Thyroid gland (tissue), 4 donors: Measurements from ENCODE around the gene CCDC80. TPM values are rescaled to one million over a fixed set of nuclear protein-coding genes. Genes with fewer than 3 reads are reported as not detected.

Source experiments
- DNase-seq, 2 donors: peaks; one replicate each; pipeline ENCODE4 v3.0.0-alpha.2; 2019
- H3K27ac ChIP-seq, 3 donors: fragments of 200-600 bp; sonication (generic); 1 replicate in 2 of 3; 2 replicates in 1 of 3; pipeline ENCODE4 v1.5.1; 2016 to 2019; ENCODE audit warnings: mild to moderate bottlenecking in 1 of 3, moderate library complexity in 1 of 3
- H3K27me3 ChIP-seq: fragments of 200-600 bp; sonication (generic); one replicate; pipeline ENCODE4 v1.5.1; 2019
- H3K36me3 ChIP-seq, 2 donors: fragments of 200-600 bp; sonication (generic); one replicate each; pipeline ENCODE4 v1.5.1; 2016 to 2019
- H3K4me1 ChIP-seq, 2 donors: fragments of 200-600 bp; sonication (generic); one replicate each; pipeline ENCODE4 v1.5.1; 2017 to 2019
- H3K4me3 ChIP-seq, 3 donors: fragments of 200-600 bp; sonication (generic); replicated peaks in 1 of 3; 1 replicate in 2 of 3; 2 replicates in 1 of 3; pipeline ENCODE4 v1.5.1; 2016; ENCODE audit warnings: mild to moderate bottlenecking in 1 of 3
- H3K9me3 ChIP-seq: fragments of 200-600 bp; sonication (generic); one replicate; pipeline ENCODE4 v1.5.1; 2017
- CTCF ChIP-seq, 6 experiments: fragments of 200-600 bp in 3 of 6; fragments of 450-650 bp in 3 of 6; sonication (generic) in 3 of 6; IDR thresholded peaks; one replicate each; pipeline ENCODE4 v1.5.1; 2016 to 2019; ENCODE audit warnings: antibody characterized with exemption in 6 of 6, mild to moderate bottlenecking in 2 of 6, inconsistent platforms in 1 of 6, moderate library complexity in 1 of 6
- POLR2A ChIP-seq, 2 donors: fragments of 450-650 bp; IDR thresholded peaks; one replicate each; pipeline ENCODE4 v1.6.1; 2017; ENCODE audit warnings: antibody characterized with exemption in 2 of 2, mild to moderate bottlenecking in 2 of 2, moderate library complexity in 1 of 2
- WGBS, 2 donors: methylation state at CpG; one replicate each; pipeline ENCODE4 v1.1.5; 2017; 5-methylcytosine and 5-hydroxymethylcytosine counted together
- intact Hi-C: fragments of 100-400 bp; cut with DNase I; formaldehyde crosslinking; loops from one replicate; pipeline ENCODE4 v1.15.1; 2023
- total RNA-seq, 4 donors: library from RNA; depleted of rRNA; stranded (reverse); fragments of >200 nt; gene quantifications; one replicate each; pipeline ENCODE4 v1.2.3, GENCODE V29; 2016

The CCDC80 gene
- total RNA-seq, 4 donors from 2014 or later, result 41.5 to 100 (median 63.7) TPM

- intact Hi-C loops, result loop anchor here (10.0 kb wide), 2 partner anchors 119 to 389 kb away; partner anchors contain the start of gene CD200R1
- TF ChIP-seq POLR2A (IDR thresholded peaks at IDR 0.05), result no peak
- no peak for TF ChIP-seq CTCF (IDR thresholded peaks at IDR 0.05)
- DNase-seq, result no peak
- Histone ChIP-seq H3K27me3 (no peaks in the 10 kb centered on the region), H3K9me3 (no peaks in the 10 kb centered on the region), H3K4me3 (no peak overlapping the region), H3K36me3 (peaks cover 8 to 13% of the 10 kb centered on the region in 2 donors), H3K27ac (no peak overlapping the region), H3K4me1 (no peaks in the 10 kb centered on the region)
These were observed 55.2 kb downstream of the CCDC80 start for GRCh38 chr3:112585782-112586181.

DNA sequence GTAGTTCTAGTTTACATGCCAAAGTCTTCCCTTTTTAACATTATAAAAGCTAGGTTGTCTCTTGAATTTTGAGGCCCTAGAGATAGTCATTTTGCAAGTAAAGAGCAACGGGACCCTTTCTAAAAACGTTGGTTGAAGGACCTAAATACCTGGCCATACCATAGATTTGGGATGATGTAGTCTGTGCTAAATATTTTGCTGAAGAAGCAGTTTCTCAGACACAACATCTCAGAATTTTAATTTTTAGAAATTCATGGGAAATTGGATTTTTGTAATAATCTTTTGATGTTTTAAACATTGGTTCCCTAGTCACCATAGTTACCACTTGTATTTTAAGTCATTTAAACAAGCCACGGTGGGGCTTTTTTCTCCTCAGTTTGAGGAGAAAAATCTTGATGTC lies 57.8 kb downstream of the CCDC80 start:
- H3K4me1 ChIP-seq, result no peaks in the 10 kb centered on the region
- peaks cover 13% of the 10 kb centered on the region in 2 donors for H3K36me3 ChIP-seq
- intact Hi-C loops, result loop anchor here (5.0 to 10.0 kb wide), 3 partner anchors 59 to 392 kb away; partner anchors contain the start of genes CCDC80 and CD200R1
- TF ChIP-seq CTCF (IDR thresholded peaks at IDR 0.05) (no peak), POLR2A (IDR thresholded peaks at IDR 0.05) (no peak)
- no peak for DNase-seq
- no peak overlapping the region for H3K27ac ChIP-seq
- no peaks in the 10 kb centered on the region for H3K9me3 ChIP-seq
- no peak overlapping the region for H3K4me3 ChIP-seq
- WGBS, 2 donors, result 82 to 89% methylated on average over 3 of the region's 3 CpGs
- no peaks in the 10 kb centered on the region for H3K27me3 ChIP-seq

DNA sequence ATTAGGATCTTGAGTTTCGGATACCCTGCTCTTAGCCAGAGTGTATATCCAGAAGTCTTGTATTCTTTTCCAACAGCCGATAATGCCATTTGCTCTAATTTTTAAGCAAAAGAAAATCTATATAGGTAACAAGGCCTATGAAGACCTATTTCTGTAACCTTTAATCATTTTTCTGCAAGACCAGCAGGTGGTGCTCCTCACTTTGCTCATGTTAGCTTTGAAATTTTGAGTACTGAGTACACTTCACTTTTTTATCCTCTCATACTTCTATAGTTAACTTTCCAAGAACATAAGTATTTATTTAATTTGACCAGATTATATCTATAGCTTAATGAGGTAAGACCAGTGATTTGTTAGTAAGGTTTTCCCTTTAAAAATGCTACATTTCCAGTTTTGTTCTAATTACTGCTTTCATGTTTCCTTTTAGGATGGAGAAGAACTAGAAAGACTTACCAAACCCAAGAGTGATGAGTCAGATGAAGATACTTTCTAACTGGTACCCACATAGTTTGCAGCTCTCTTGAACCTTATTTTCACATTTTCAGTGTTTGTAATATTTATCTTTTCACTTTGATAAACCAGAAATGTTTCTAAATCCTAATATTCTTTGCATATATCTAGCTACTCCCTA lies 58.6 kb downstream of the CCDC80 start:
- peaks cover 13% of the 10 kb centered on the region in 2 donors for H3K36me3 ChIP-seq
- peak; percentile 15 to 49 for DNase-seq
- 63 to 67% methylated on average over 2 of the region's 2 CpGs for WGBS, 2 donors
- H3K27me3 ChIP-seq, result no peaks in the 10 kb centered on the region
- H3K9me3 ChIP-seq, result no peaks in the 10 kb centered on the region
- no peaks in the 10 kb centered on the region for H3K4me1 ChIP-seq
- no peak overlapping the region for H3K27ac ChIP-seq
- TF ChIP-seq CTCF (IDR thresholded peaks at IDR 0.05), result peak; percentile 39 to 80 (median 62)
- no peak for TF ChIP-seq POLR2A (IDR thresholded peaks at IDR 0.05)
- H3K4me3 ChIP-seq, result no peak overlapping the region
- intact Hi-C loops, result loop anchor here (5.0 to 10.0 kb wide), 3 partner anchors 60 to 392 kb away; partner anchors contain the start of genes CCDC80 and CD200R1

GRCh38 chr3:112579697-112580096 lies 61.2 kb downstream of the CCDC80 start:
- no peaks in the 10 kb centered on the region for H3K9me3 ChIP-seq
- no peak overlapping the region for H3K4me3 ChIP-seq
- H3K4me1 ChIP-seq, result no peaks in the 10 kb centered on the region
- intact Hi-C loops, result loop anchor here (5.0 to 10.0 kb wide), 3 partner anchors 63 to 395 kb away; partner anchors contain the start of genes CCDC80 and CD200R1
- DNase-seq, result no peak
- H3K36me3 ChIP-seq, result peaks cover 11 to 13% of the 10 kb centered on the region in 2 donors
- no peaks in the 10 kb centered on the region for H3K27me3 ChIP-seq
- TF ChIP-seq CTCF (IDR thresholded peaks at IDR 0.05) (no peak), POLR2A (IDR thresholded peaks at IDR 0.05) (no peak)
- WGBS, 2 donors, result 73 to 77% methylated on average over 3 of the region's 3 CpGs
- H3K27ac ChIP-seq, result peak overlapping the region in 2 of 3 donors; percentile 8 to 36

DNA sequence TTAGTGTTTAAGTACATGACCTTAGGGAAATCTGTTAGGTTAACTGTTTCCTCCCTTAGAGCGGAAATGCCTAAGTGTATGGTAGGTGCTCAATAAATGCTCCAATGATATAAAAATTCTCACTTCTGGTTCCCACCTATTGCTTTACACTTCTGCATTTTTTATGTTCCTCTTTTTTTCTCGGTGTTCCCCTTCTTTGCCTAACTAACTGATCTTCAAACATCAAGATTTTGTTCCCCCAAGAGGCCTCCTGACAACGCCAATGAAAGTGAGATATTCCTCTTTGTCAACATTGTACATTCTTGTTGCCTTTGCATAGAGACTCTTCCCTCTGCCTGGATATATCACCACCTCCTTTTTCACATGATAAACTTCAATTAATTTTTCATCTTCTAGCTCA lies 61.7 kb downstream of the CCDC80 start:
- 92 to 94% methylated on average over 3 of the region's 3 CpGs for WGBS, 2 donors
- TF ChIP-seq CTCF (IDR thresholded peaks at IDR 0.05) (no peak), POLR2A (IDR thresholded peaks at IDR 0.05) (no peak)
- Histone ChIP-seq H3K27me3 (no peaks in the 10 kb centered on the region), H3K4me1 (no peaks in the 10 kb centered on the region), H3K9me3 (no peaks in the 10 kb centered on the region), H3K4me3 (no peak overlapping the region), H3K36me3 (peaks cover 6 to 13% of the 10 kb centered on the region in 2 donors), H3K27ac (no peak overlapping the region)
- intact Hi-C loops, result no loop called here
- no peak for DNase-seq
